Naive thymus-derived CD4-positive, alpha-beta T cell (primary cell): ENCODE measurements around the gene MED29. TPM values are rescaled to one million over a fixed set of nuclear protein-coding genes. Genes with fewer than 3 reads are reported as not detected.

Experiments used
- ATAC-seq: fragments of 150-1000 bp; cut with Tn5 transposase; 2 replicates; pipeline ENCODE4 v1.10.0; 2021; ENCODE audit warnings: mild to moderate bottlenecking, moderate library complexity
- CTCF ChIA-PET: fragments of 350-600 bp; sonication (Branson Sonifier 250); formaldehyde crosslinking; loops from one replicate; lab custom pipeline; 2021; ENCODE audit warnings: antibody characterized with exemption; lab: Charles Lee
- POLR2A ChIA-PET: fragments of 350-600 bp; sonication (Branson Sonifier 250); formaldehyde crosslinking; loops from one replicate; lab custom pipeline; 2021; ENCODE audit warnings: antibody characterized with exemption, inconsistent platforms; lab: Charles Lee
- DNase-seq, 9 donors: peaks; one replicate each; pipeline versions ENCODE4 v3.0.0 to v3.0.0-alpha.2; 2020 to 2022; ENCODE audit warnings: mixed read lengths in 1 of 9
- H3K27ac ChIP-seq: one replicate; pipeline ENCODE4 v1.7.0; 2013; ENCODE audit warnings: mild to moderate bottlenecking, low read depth, low read length, moderate library complexity
- H3K27me3 ChIP-seq, 2 donors: one replicate each; pipeline ENCODE4 v1.7.0; 2013; ENCODE audit warnings: low read length in 2 of 2, mild to moderate bottlenecking in 2 of 2, moderate library complexity in 2 of 2; ENCODE audit not compliant: control insufficient read depth in 2 of 2, insufficient read depth in 2 of 2
- H3K36me3 ChIP-seq, 3 experiments: 1 replicate in 2 of 3; 2 replicates in 1 of 3; pipeline ENCODE4 v1.7.0; 2013; ENCODE audit warnings: low read length in 3 of 3, mild to moderate bottlenecking in 3 of 3, moderate library complexity in 1 of 3; ENCODE audit not compliant: insufficient read depth in 3 of 3, control insufficient read depth in 2 of 3
- H3K4me1 ChIP-seq, 2 donors: one replicate each; pipeline ENCODE4 v1.7.0; 2013; ENCODE audit warnings: low read length in 2 of 2, mild to moderate bottlenecking in 2 of 2, moderate library complexity in 1 of 2; ENCODE audit not compliant: control insufficient read depth in 2 of 2, insufficient read depth in 2 of 2
- H3K4me3 ChIP-seq: 2 replicates; pipeline ENCODE4 v1.7.0; 2013; ENCODE audit warnings: mild to moderate bottlenecking, low read length
- H3K9me3 ChIP-seq, 3 experiments: 1 replicate in 2 of 3; 2 replicates in 1 of 3; pipeline ENCODE4 v1.7.0; 2013; ENCODE audit warnings: low read length in 3 of 3; ENCODE audit not compliant: control insufficient read depth in 2 of 3
- H3K27ac Mint-ChIP-seq, 9 donors: one replicate each; pipeline ENCODE4 v1.8.0; 2020 to 2022; ENCODE audit warnings: mixed read lengths in 9 of 9, mild to moderate bottlenecking in 8 of 9, moderate library complexity in 5 of 9, inconsistent platforms in 2 of 9
- H3K27me3 Mint-ChIP-seq, 5 donors: one replicate each; pipeline ENCODE4 v1.8.0; 2021 to 2022; ENCODE audit warnings: mixed read lengths in 5 of 5, mild to moderate bottlenecking in 1 of 5
- H3K36me3 Mint-ChIP-seq, 5 donors: one replicate each; pipeline ENCODE4 v1.8.0; 2020 to 2022; ENCODE audit warnings: mixed read lengths in 5 of 5, mild to moderate bottlenecking in 3 of 5, inconsistent platforms in 1 of 5
- H3K4me1 Mint-ChIP-seq, 7 donors: one replicate each; pipeline ENCODE4 v1.8.0; 2020 to 2022; ENCODE audit warnings: mixed read lengths in 7 of 7, mild to moderate bottlenecking in 3 of 7, inconsistent platforms in 1 of 7
- H3K4me3 Mint-ChIP-seq, 10 donors: one replicate each; pipeline ENCODE4 v1.8.0; 2020 to 2022; ENCODE audit warnings: mild to moderate bottlenecking in 10 of 10, mixed read lengths in 10 of 10, moderate library complexity in 6 of 10, inconsistent platforms in 2 of 10
- H3K9me3 Mint-ChIP-seq, 11 donors: one replicate each; pipeline ENCODE4 v1.8.0; 2020 to 2022; ENCODE audit warnings: mixed read lengths in 11 of 11, mild to moderate bottlenecking in 4 of 11, inconsistent platforms in 1 of 11, moderate library complexity in 1 of 11
- intact Hi-C, 2 donors: fragments of 100-400 bp; cut with micrococcal nuclease; formaldehyde crosslinking; loops; one replicate each; pipeline ENCODE4 v1.15.1; 2023
- polyA plus RNA-seq, 2 donors: library from polyadenylated mRNA; unstranded; fragments of 300-500 nt; fragmentation: Illumina TruSeq; gene quantifications; one replicate each; pipeline ENCODE4 v1.2.3, GENCODE V29; 2021
- total RNA-seq, 6 experiments: library from RNA in 5 of 6; stranded (reverse) in 5 of 6; gene quantifications; 1 replicate in 5 of 6; 2 replicates in 1 of 6; pipeline ENCODE4 v1.2.3 and lab custom pipeline; 2021 to 2026

The MED29 gene
- total and polyA plus RNA-seq, 7 experiments from 2014 or later: 44.2 to 61.0 (median 52.0) TPM

- DNase-seq (peak; percentile 71 to 98 (median 81)), ATAC-seq (peak; percentile 57)
- Mint-ChIP-seq H3K4me1 (peaks cover 33 to 72% (median 58%) of the 10 kb centered on the region in 7 donors), H3K36me3 (peaks cover 9 to 20% (median 13%) of the 10 kb centered on the region in 5 donors), H3K27me3 (peaks cover 0 to 3% (median 0%) of the 10 kb centered on the region in 5 donors), H3K4me3 (peak overlapping the region; percentile 63 to 99 (median 86)), H3K27ac (peak overlapping the region; percentile 87 to 99 (median 96)), H3K9me3 (peaks cover 0 to 12% (median 0%) of the 10 kb centered on the region in 11 donors)
- Histone ChIP-seq H3K27ac (peak overlapping the region; percentile 100), H3K36me3 (peaks cover 10 to 20% (median 10%) of the 10 kb centered on the region in 3 experiments), H3K4me3 (peak overlapping the region; percentile 88), H3K4me1 (peaks cover 36 to 60% of the 10 kb centered on the region in 2 donors), H3K27me3 (no peaks in the 10 kb centered on the region), H3K9me3 (no peaks in the 10 kb centered on the region)
- ChIA-PET CTCF (no interaction called here), POLR2A (interaction anchor here (0.7 to 10.1 kb wide), 12 partner anchors 8 to 275 kb away, joined by 3 to 250 read pairs (median 6); partner anchors contain the start of genes GMFG, MED29, PAF1 and PLEKHG2)
- intact Hi-C loops: loop anchor here in 1 of 2 donors (2.0 kb wide), 1 partner anchor 553 kb away; no protein-coding TSS in a partner anchor
Measured at GRCh38 chr19:39403331-39404312, 12.4 kb downstream of the MED29 start.

- ChIA-PET CTCF (interaction anchor here (0.7 to 4.3 kb wide), 2 partner anchors 8 to 14 kb away, joined by 3 to 50 read pairs; partner anchors contain the start of gene MED29), POLR2A (interaction anchor here (0.6 to 9.5 kb wide), 12 partner anchors 7 to 563 kb away, joined by 3 to 193 read pairs (median 5); partner anchors contain the start of genes GMFG, MED29, PAF1 and RPS16)
- Histone ChIP-seq H3K9me3 (no peaks in the 10 kb centered on the region), H3K4me3 (peak overlapping the region; percentile 100), H3K4me1 (peaks cover 39 to 53% of the 10 kb centered on the region in 2 donors), H3K27ac (peak overlapping the region; percentile 100), H3K27me3 (no peaks in the 10 kb centered on the region), H3K36me3 (peaks cover 12 to 23% (median 14%) of the 10 kb centered on the region in 3 experiments)
- Mint-ChIP-seq H3K9me3 (peaks cover 0 to 16% (median 0%) of the 10 kb centered on the region in 11 donors), H3K27me3 (peaks cover 0 to 3% (median 0%) of the 10 kb centered on the region in 5 donors), H3K4me1 (peaks cover 26 to 64% (median 45%) of the 10 kb centered on the region in 7 donors), H3K4me3 (peak overlapping the region; percentile 89 to 99 (median 92)), H3K36me3 (peaks cover 13 to 22% (median 17%) of the 10 kb centered on the region in 5 donors), H3K27ac (peak overlapping the region; percentile 88 to 99 (median 97))
- intact Hi-C loops: no loop called here
- DNase-seq (peak in 5 of 9 donors; percentile 31 to 50 (median 39)), ATAC-seq (no peak)
Measured at GRCh38 chr19:39405261-39405957, 14.2 kb downstream of the MED29 start.

- ATAC-seq: peak; percentile 19
- ChIA-PET POLR2A (interaction anchor here (0.6 to 5.1 kb wide), 9 partner anchors 8 to 71 kb away, joined by 3 to 193 read pairs (median 17); partner anchors contain the start of genes GMFG, MED29, PAF1 and RPS16), CTCF (interaction anchor here (4.3 kb wide), 1 partner anchor 9 kb away, joined by 50 read pairs; no protein-coding TSS in a partner anchor)
- Histone ChIP-seq H3K9me3 (no peaks in the 10 kb centered on the region), H3K4me1 (peaks cover 41 to 53% of the 10 kb centered on the region in 2 donors), H3K4me3 (peak overlapping the region; percentile 100), H3K27ac (peak overlapping the region; percentile 100), H3K36me3 (peaks cover 12 to 23% (median 14%) of the 10 kb centered on the region in 3 experiments), H3K27me3 (no peaks in the 10 kb centered on the region)
- Mint-ChIP-seq H3K9me3 (peaks cover 0 to 16% (median 0%) of the 10 kb centered on the region in 11 donors), H3K4me3 (peak overlapping the region; percentile 89 to 99 (median 92)), H3K27me3 (peaks cover 0 to 3% (median 0%) of the 10 kb centered on the region in 5 donors), H3K27ac (peak overlapping the region; percentile 88 to 99 (median 97)), H3K36me3 (peaks cover 13 to 26% (median 17%) of the 10 kb centered on the region in 5 donors), H3K4me1 (peaks cover 29 to 67% (median 48%) of the 10 kb centered on the region in 7 donors)
- intact Hi-C loops: loop anchor here in 1 of 2 donors (1.0 kb wide), 1 partner anchor 64 kb away; the partner anchor contains the start of gene SAMD4B
- DNase-seq: peak in 7 of 9 donors; percentile 77 to 95 (median 94)
Measured at GRCh38 chr19:39405958-39406655, 14.9 kb downstream of the MED29 start.

DNA sequence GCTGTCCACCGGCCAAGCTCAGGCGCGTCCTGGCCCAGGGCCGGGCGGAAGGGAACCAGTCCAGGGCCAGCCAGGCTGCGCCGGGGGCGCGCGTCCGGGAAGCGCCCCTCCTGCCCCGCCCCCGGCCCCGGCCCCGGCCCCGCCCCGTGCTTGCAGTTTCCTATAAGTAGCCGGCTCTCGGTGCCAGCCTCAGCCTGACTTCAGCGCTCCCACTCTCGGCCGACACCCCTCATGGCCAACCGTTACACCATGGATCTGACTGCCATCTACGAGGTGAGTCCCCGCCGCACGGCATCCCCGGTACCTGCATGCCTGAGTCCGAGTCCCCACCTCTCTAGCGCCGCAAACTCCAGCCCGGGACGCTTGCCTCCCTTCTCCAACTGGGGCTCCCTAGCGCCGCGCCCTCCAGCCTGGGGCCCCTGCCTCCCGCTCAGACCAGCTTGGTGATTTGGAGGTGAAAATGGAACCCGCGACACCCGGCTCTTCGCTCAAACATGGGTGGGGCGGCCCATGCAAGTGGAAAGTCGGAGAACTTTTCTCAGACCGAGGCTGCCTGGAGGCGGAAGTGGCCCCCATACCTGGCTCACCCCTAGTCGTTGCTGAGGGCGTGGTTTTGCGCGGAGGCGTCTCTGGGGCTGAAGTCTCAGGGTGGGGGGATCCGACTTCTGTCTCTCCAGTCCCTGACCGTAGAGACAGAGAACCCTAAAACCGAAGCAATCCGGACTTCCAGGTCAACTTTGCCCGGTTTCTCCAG lies 15.7 kb downstream of the MED29 start, which contains the start of gene ZFP36:
ZFP36 (plus strand) TSS at position 192 of the 754 bp plus-strand sequence; CDS start at position 250, 58 bp downstream.
- H3K36me3 Mint-ChIP-seq: peaks cover 13 to 27% (median 17%) of the 10 kb centered on the region in 5 donors
- ChIA-PET POLR2A (interaction anchor here (0.5 to 5.1 kb wide), 12 partner anchors 8 to 289 kb away, joined by 3 to 193 read pairs (median 6); partner anchors contain the start of genes GMFG, MED29, PAF1 and RPS16), CTCF (interaction anchor here (0.6 to 4.3 kb wide), 2 partner anchors 10 to 354 kb away, joined by 3 to 50 read pairs; no protein-coding TSS in a partner anchor)
- DNase-seq (peak; percentile 82 to 91 (median 86)), ATAC-seq (peak; percentile 51)
- H3K4me3 ChIP-seq: peak within 1 kb of the TSS; percentile 100
- peaks cover 41 to 52% of the 10 kb centered on the region in 2 donors for H3K4me1 ChIP-seq
- H3K4me3 Mint-ChIP-seq: peak within 1 kb of the TSS; percentile 89 to 99 (median 94)
- H3K27me3 ChIP-seq: no peaks in the 10 kb centered on the region
- peaks cover 28 to 67% (median 48%) of the 10 kb centered on the region in 7 donors for H3K4me1 Mint-ChIP-seq
- H3K9me3 ChIP-seq: no peaks in the 10 kb centered on the region
- peaks cover 0 to 3% (median 0%) of the 10 kb centered on the region in 5 donors for H3K27me3 Mint-ChIP-seq
- peak within 1 kb of the TSS; percentile 96 to 99 (median 99) for H3K27ac Mint-ChIP-seq
- H3K9me3 Mint-ChIP-seq: peaks cover 0 to 19% (median 0%) of the 10 kb centered on the region in 11 donors
- H3K36me3 ChIP-seq: peaks cover 12 to 23% (median 14%) of the 10 kb centered on the region in 3 experiments
- H3K27ac ChIP-seq: peak within 1 kb of the TSS; percentile 100
- intact Hi-C loops: loop anchor here in 1 of 2 donors (1.0 kb wide), 3 partner anchors 10 to 334 kb away; partner anchors contain the start of gene SAMD4B

DNA sequence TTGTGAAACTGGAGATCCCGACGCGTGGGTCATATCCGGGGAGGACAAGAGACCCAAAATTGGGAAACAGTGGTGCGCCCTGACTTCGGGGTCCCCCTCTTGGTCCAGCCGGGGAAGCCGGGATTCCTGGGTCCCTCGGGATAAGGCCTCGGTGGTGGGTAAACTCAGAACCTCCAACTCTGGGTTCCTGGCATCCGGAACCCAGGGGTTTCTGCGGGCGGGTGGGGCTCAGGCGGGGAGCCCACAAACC lies 16.2 kb downstream of the MED29 start:
- ATAC-seq: no peak
- H3K4me1 Mint-ChIP-seq: peaks cover 26 to 66% (median 48%) of the 10 kb centered on the region in 7 donors
- peaks cover 13 to 26% (median 17%) of the 10 kb centered on the region in 5 donors for H3K36me3 Mint-ChIP-seq
- Histone ChIP-seq H3K9me3 (no peaks in the 10 kb centered on the region), H3K4me3 (peak overlapping the region; percentile 100), H3K4me1 (peaks cover 36 to 47% of the 10 kb centered on the region in 2 donors), H3K36me3 (peaks cover 12 to 23% (median 14%) of the 10 kb centered on the region in 3 experiments), H3K27me3 (no peaks in the 10 kb centered on the region), H3K27ac (peak overlapping the region; percentile 100)
- CTCF ChIA-PET: interaction anchor here (0.6 to 4.3 kb wide), 2 partner anchors 10 to 354 kb away, joined by 3 to 50 read pairs; no protein-coding TSS in a partner anchor
- peaks cover 0 to 24% (median 0%) of the 10 kb centered on the region in 11 donors for H3K9me3 Mint-ChIP-seq
- H3K27me3 Mint-ChIP-seq: peaks cover 0 to 6% (median 0%) of the 10 kb centered on the region in 5 donors
- POLR2A ChIA-PET: interaction anchor here (0.5 to 5.1 kb wide), 11 partner anchors 9 to 289 kb away, joined by 3 to 193 read pairs (median 4); partner anchors contain the start of genes EID2, GMFG, MED29 and PAF1
- no peak for DNase-seq
- peak overlapping the region; percentile 89 to 99 (median 94) for H3K4me3 Mint-ChIP-seq
- intact Hi-C loops: loop anchor here in 1 of 2 donors (1.0 kb wide), 2 partner anchors 10 to 334 kb away; no protein-coding TSS in a partner anchor
- H3K27ac Mint-ChIP-seq: peak overlapping the region; percentile 96 to 99 (median 99)
